Panc1 (cell line): ENCODE measurements around the gene BBX. TPM values are rescaled to one million over a fixed set of nuclear protein-coding genes. Genes with fewer than 3 reads are reported as not detected.

ENCODE experiments used
- ATAC-seq: fragments of 200-7000 bp; cut with Tn5 transposase; 2 replicates; pipeline ENCODE4 v1.9.1; 2020; ENCODE audit warnings: mild to moderate bottlenecking, moderate library complexity
- BruUV-seq: library from RNA; stranded (reverse); fragments of 400-500 nt; replicated peaks from 2 replicates; lab custom pipeline; 2021; lab: Mats Ljungman, UMichigan
- CTCF ChIA-PET: fragments of 300-600 bp; sonication (Branson Sonifier 250); formaldehyde crosslinking; loops from one replicate; lab custom pipeline; 2022; ENCODE audit warnings: antibody characterized with exemption; lab: Charles Lee
- POLR2A ChIA-PET: fragments of 300-600 bp; sonication (Branson Sonifier 250); formaldehyde crosslinking; loops from one replicate; lab custom pipeline; 2022; ENCODE audit warnings: antibody characterized with exemption; lab: Charles Lee
- DNase-seq: peaks from one replicate; pipeline ENCODE4 v3.0.0-alpha.2; 2010; ENCODE audit warnings: low read depth, low spot score
- H3K27ac ChIP-seq: 2 replicates; pipeline ENCODE4 v1.5.1; 2011; ENCODE audit warnings: mild to moderate bottlenecking, low read length, inconsistent platforms
- H3K27me3 ChIP-seq: fragments of 200-500 bp; sonication (Bioruptor generic); 2 replicates; pipeline ENCODE4 v1.6.0; 2014; ENCODE audit warnings: low read length, inconsistent platforms; ENCODE audit not compliant: control insufficient read depth, insufficient read depth
- H3K36me3 ChIP-seq: fragments of 200-500 bp; sonication (Bioruptor generic); 2 replicates; pipeline ENCODE4 v1.5.1; 2014; ENCODE audit warnings: inconsistent platforms, mild to moderate bottlenecking, low read length, moderate library complexity; ENCODE audit not compliant: control insufficient read depth, insufficient read depth
- H3K4me1 ChIP-seq: 2 replicates; pipeline ENCODE4 v1.5.1; 2011; ENCODE audit warnings: inconsistent platforms, mild to moderate bottlenecking, low read length, moderate library complexity; ENCODE audit not compliant: control insufficient read depth, insufficient read depth
- H3K4me3 ChIP-seq, 2 experiments: 2 replicates each; pipeline ENCODE4 v1.5.1; 2011 to 2012; ENCODE audit warnings: low read depth in 2 of 2, low read length in 2 of 2, mild to moderate bottlenecking in 2 of 2, inconsistent platforms in 1 of 2, moderate library complexity in 1 of 2
- H3K9me3 ChIP-seq: fragments of 200-500 bp; sonication (Bioruptor generic); 2 replicates; pipeline ENCODE4 v1.5.1; 2014; ENCODE audit warnings: low read depth, mild to moderate bottlenecking, inconsistent platforms, low read length, moderate library complexity; ENCODE audit not compliant: control insufficient read depth, insufficient read depth
- CTCF ChIP-seq: fragments of 450-650 bp; IDR thresholded peaks from 2 replicates; pipeline ENCODE4 v1.5.1; 2017; ENCODE audit warnings: mild to moderate bottlenecking
- POLR2AphosphoS5 ChIP-seq: IDR thresholded peaks from 2 replicates; pipeline ENCODE4 v1.6.1; 2012; ENCODE audit warnings: mild to moderate bottlenecking, low read depth, low read length, moderate library complexity
- REST ChIP-seq, 2 experiments: IDR thresholded peaks; 2 replicates each; pipeline ENCODE4 v1.6.1; 2011 to 2012; ENCODE audit warnings: low read depth in 2 of 2, control low read depth in 1 of 2, low read length in 1 of 2, mild to moderate bottlenecking in 1 of 2, moderate library complexity in 1 of 2; ENCODE audit not compliant: insufficient read depth in 1 of 2
- SIN3A ChIP-seq: IDR thresholded peaks from 2 replicates; pipeline ENCODE4 v1.6.1; 2012; ENCODE audit warnings: low read depth, mild to moderate bottlenecking, low read length, moderate library complexity, borderline replicate concordance; ENCODE audit not compliant: insufficient read depth
- TCF7L2 ChIP-seq: IDR thresholded peaks from 2 replicates; pipeline ENCODE4 v1.6.1; 2011; ENCODE audit warnings: mild to moderate bottlenecking, low read depth, low read length, inconsistent platforms
- in situ Hi-C: cut with HindIII; loops from 2 replicates; pipeline ENCODE4 v1.10.0; 2016; ENCODE audit warnings: low sequenced_read_pairs, low pct_unique_long_range_greater_than_20kb
- intact Hi-C: fragments of 100-400 bp; cut with micrococcal nuclease; formaldehyde crosslinking; loops from one replicate; pipeline ENCODE4 v1.10.0; 2022; ENCODE audit not compliant: unreplicated experiment
- total RNA-seq: library from RNA; stranded (reverse); gene quantifications from one replicate; pipeline ENCODE4 v1.2.1, GENCODE V29; 2021; ENCODE audit not compliant: unreplicated experiment

BBX gene
- total RNA-seq, 1 experiment from 2014 or later, result 28.5 TPM

GRCh38 chr3:107841831-107842230 is 319.1 kb downstream of the BBX start:
- ATAC-seq (no peak), DNase-seq (no peak)
- H3K4me1 ChIP-seq, result no peaks in the 10 kb centered on the region
- CTCF ChIA-PET, result no interaction called here
- H3K27me3 ChIP-seq, result peaks cover 2% of the 10 kb centered on the region
- no peak overlapping the region for H3K4me3 ChIP-seq
- in situ Hi-C loops, result no loop called here
- H3K27ac ChIP-seq, result no peak overlapping the region
- intact Hi-C loops, result no loop called here
- POLR2A ChIA-PET, result no interaction called here
- TF ChIP-seq CTCF (no peak), SIN3A (no peak), TCF7L2 (no peak), POLR2AphosphoS5 (no peak)
- no peaks in the 10 kb centered on the region for H3K36me3 ChIP-seq
- BruUV-seq, result no TSS peak
- H3K9me3 ChIP-seq, result no peaks in the 10 kb centered on the region

GRCh38 chr3:107842940-107843339 is 320.2 kb downstream of the BBX start:
- no peak for DNase-seq
- ChIA-PET CTCF (interaction anchor here (0.6 kb wide), 1 partner anchor 763 kb away, joined by 3 read pairs; no protein-coding TSS in a partner anchor), POLR2A (no interaction called here)
- intact Hi-C loops, result no loop called here
- Histone ChIP-seq H3K4me3 (no peak overlapping the region), H3K4me1 (no peaks in the 10 kb centered on the region), H3K36me3 (no peaks in the 10 kb centered on the region), H3K9me3 (no peaks in the 10 kb centered on the region), H3K27me3 (peaks cover 2% of the 10 kb centered on the region), H3K27ac (no peak overlapping the region)
- in situ Hi-C loops, result no loop called here
- no peak for ATAC-seq
- no TSS peak for BruUV-seq
- no peak for TF ChIP-seq SIN3A
- TF ChIP-seq POLR2AphosphoS5, result no peak
- TF ChIP-seq CTCF, result no peak
- no peak for TF ChIP-seq TCF7L2
- no peak for TF ChIP-seq REST (IDR thresholded peaks at IDR 0.05; ENCODE audit: insufficient read depth in 1 of 2, low read depth in 2 of 2, low read length in 1 of 2)
